Measurements from ENCODE around the gene ITGB7. TPM values are rescaled to one million over a fixed set of nuclear protein-coding genes. Genes with fewer than 3 reads are reported as not detected.

ITGB7 gene
- under 0.01 TPM in 2 replicates for total RNA-seq

GRCh38 chr12:53207042-53207441 is at the start of gene ITGB7:
Gene ITGB7 (minus strand): TSS chr12:53207251. CDS start chr12:53200443, 6,808 bp downstream.

GRCh38 chr12:53231921-53232645 is 25.0 kb upstream of the ITGB7 start, which contains the start of gene RARG:
Gene RARG (minus strand): TSS chr12:53232209. CDS start chr12:53227545, 4,664 bp downstream.

GRCh38 chr12:53180220-53180930 is 26.7 kb downstream of the ITGB7 start, which contains the start of the genes CSAD and ZNF740:
Gene CSAD (minus strand): TSS chr12:53180925. CDS start chr12:53173470, 7,455 bp downstream.
Gene ZNF740 (plus strand): TSS chr12:53180722. CDS start chr12:53181984, 1,262 bp downstream.

Other genes starting within 250 kb of the ITGB7 start
- gene EIF4B, start 200.8 kb downstream of the ITGB7 start, total RNA-seq = 380 and 439 TPM in 2 replicates
- gene TNS2, start 157.2 kb downstream of the ITGB7 start, total RNA-seq = 68.3 and 74.5 TPM in 2 replicates
- 24.7 and 27.1 TPM in 2 replicates for gene SPRYD3, start 127.9 kb downstream of the ITGB7 start, total RNA-seq
- gene IGFBP6, start 109.6 kb downstream of the ITGB7 start, total RNA-seq = 632 and 635 TPM in 2 replicates
- gene SOAT2, start 103.8 kb downstream of the ITGB7 start, total RNA-seq = under 0.01 TPM in 1 of 2 replicates, not detected in the other
- 5.2 and 5.9 TPM in 2 replicates for gene ZNF740, start 26.5 kb downstream of the ITGB7 start, total RNA-seq
- gene CSAD, start 26.3 kb downstream of the ITGB7 start, total RNA-seq = 4.2 and 5.4 TPM in 2 replicates
- 27.4 and 32.1 TPM in 2 replicates for gene RARG, start 25.0 kb upstream of the ITGB7 start, total RNA-seq
- gene ESPL1, start 61.0 kb upstream of the ITGB7 start, total RNA-seq = 12.4 and 13.2 TPM in 2 replicates
- 364 and 411 TPM in 2 replicates for gene PFDN5, start 88.3 kb upstream of the ITGB7 start, total RNA-seq
- gene MYG1, start 92.4 kb upstream of the ITGB7 start, total RNA-seq = 73.4 and 73.5 TPM in 2 replicates
- gene AAAS, start 114.4 kb upstream of the ITGB7 start, total RNA-seq = 95.6 and 105 TPM in 2 replicates
- not detected in 2 replicates for gene SP7, start 129.1 kb upstream of the ITGB7 start, total RNA-seq
- gene SP1, start 172.9 kb upstream of the ITGB7 start, total RNA-seq = 32.4 and 34.3 TPM in 2 replicates
- gene AMHR2, start 216.6 kb upstream of the ITGB7 start, total RNA-seq = not detected in 2 replicates
- gene PRR13, start 234.5 kb upstream of the ITGB7 start, total RNA-seq = 115 and 126 TPM in 2 replicates
- 125 and 136 TPM in 2 replicates for gene PCBP2, start 244.9 kb upstream of the ITGB7 start, total RNA-seq

Data from bronchus fibroblast of lung (primary cell).